ENCODE data around the gene ATP5PD.
"Not testable (repeated sequence)": the region's sequence is repeated elsewhere in the genome, so short reads cannot be mapped to it uniquely, and the experiment has no call there.

The ATP5PD gene

GRCh38 chr17:75082683-75083082, 35.9 kb upstream of the ATP5PD start:
- no peaks in the 10 kb centered on the region for H3K27me3 Mint-ChIP-seq (ENCODE audit: low read depth)
- no peaks in the 10 kb centered on the region for H3K9me3 Mint-ChIP-seq
- H3K27ac Mint-ChIP-seq, result no peak overlapping the region
- H3K36me3 Mint-ChIP-seq (ENCODE audit: low read depth), result no peaks in the 10 kb centered on the region
- H3K4me1 Mint-ChIP-seq (ENCODE audit: low read depth), result peaks cover 19% of the 10 kb centered on the region
- no peak overlapping the region for H3K4me3 Mint-ChIP-seq

- Mint-ChIP-seq H3K36me3 (ENCODE audit: low read depth) (no peaks in the 10 kb centered on the region), H3K9me3 (no peaks in the 10 kb centered on the region), H3K27ac (no peak overlapping the region), H3K27me3 (ENCODE audit: low read depth) (no peaks in the 10 kb centered on the region), H3K4me3 (no peak overlapping the region), H3K4me1 (ENCODE audit: low read depth) (peaks cover 17% of the 10 kb centered on the region)
These were observed 35.1 kb upstream of the ATP5PD start for GRCh38 chr17:75081611-75082540.

- Mint-ChIP-seq H3K27me3 (ENCODE audit: low read depth) (no peaks in the 10 kb centered on the region), H3K9me3 (no peaks in the 10 kb centered on the region), H3K27ac (peak overlapping the region; percentile 59), H3K36me3 (ENCODE audit: low read depth) (no peaks in the 10 kb centered on the region), H3K4me1 (ENCODE audit: low read depth) (peaks cover 7% of the 10 kb centered on the region), H3K4me3 (no peak overlapping the region)
These were observed 32.2 kb upstream of the ATP5PD start for GRCh38 chr17:75079023-75079373.

- H3K9me3 Mint-ChIP-seq, result no peaks in the 10 kb centered on the region
- peak overlapping the region; percentile 59 for H3K27ac Mint-ChIP-seq
- H3K36me3 Mint-ChIP-seq (ENCODE audit: low read depth), result no peaks in the 10 kb centered on the region
- no peaks in the 10 kb centered on the region for H3K27me3 Mint-ChIP-seq (ENCODE audit: low read depth)
- H3K4me1 Mint-ChIP-seq (ENCODE audit: low read depth), result peaks cover 7% of the 10 kb centered on the region
- H3K4me3 Mint-ChIP-seq, result no peak overlapping the region
These were observed 31.7 kb upstream of the ATP5PD start for GRCh38 chr17:75078284-75079022.

- H3K9me3 Mint-ChIP-seq, result no peaks in the 10 kb centered on the region
- H3K36me3 Mint-ChIP-seq (ENCODE audit: low read depth), result no peaks in the 10 kb centered on the region
- H3K4me3 Mint-ChIP-seq, result peak overlapping the region; percentile 44
- H3K4me1 Mint-ChIP-seq (ENCODE audit: low read depth), result peaks cover 7% of the 10 kb centered on the region
- no peaks in the 10 kb centered on the region for H3K27me3 Mint-ChIP-seq (ENCODE audit: low read depth)
- H3K27ac Mint-ChIP-seq, result no peak overlapping the region
These were observed 30.9 kb upstream of the ATP5PD start for GRCh38 chr17:75077496-75078283.

- H3K27me3 Mint-ChIP-seq (ENCODE audit: low read depth), result no peaks in the 10 kb centered on the region
- no peaks in the 10 kb centered on the region for H3K36me3 Mint-ChIP-seq (ENCODE audit: low read depth)
- peaks cover 7% of the 10 kb centered on the region for H3K4me1 Mint-ChIP-seq (ENCODE audit: low read depth)
- no peaks in the 10 kb centered on the region for H3K9me3 Mint-ChIP-seq
- H3K27ac Mint-ChIP-seq, result no peak overlapping the region
- peak overlapping the region; percentile 44 for H3K4me3 Mint-ChIP-seq
These were observed 30.3 kb upstream of the ATP5PD start for GRCh38 chr17:75077072-75077495.

- Mint-ChIP-seq H3K4me3 (no peak overlapping the region), H3K36me3 (ENCODE audit: low read depth) (no peaks in the 10 kb centered on the region), H3K27me3 (ENCODE audit: low read depth) (no peaks in the 10 kb centered on the region), H3K9me3 (no peaks in the 10 kb centered on the region), H3K27ac (no peak overlapping the region), H3K4me1 (ENCODE audit: low read depth) (peaks cover 7% of the 10 kb centered on the region)
These were observed 29.0 kb upstream of the ATP5PD start for GRCh38 chr17:75075597-75076336.

GRCh38 chr17:75074532-75074931, 27.8 kb upstream of the ATP5PD start:
- Mint-ChIP-seq H3K36me3 (ENCODE audit: low read depth) (no peaks in the 10 kb centered on the region), H3K9me3 (no peaks in the 10 kb centered on the region), H3K4me1 (ENCODE audit: low read depth) (peaks cover 9% of the 10 kb centered on the region), H3K4me3 (no peak overlapping the region), H3K27ac (no peak overlapping the region), H3K27me3 (ENCODE audit: low read depth) (no peaks in the 10 kb centered on the region)

- H3K36me3 Mint-ChIP-seq (ENCODE audit: low read depth), result no peaks in the 10 kb centered on the region
- H3K27me3 Mint-ChIP-seq (ENCODE audit: low read depth), result no peaks in the 10 kb centered on the region
- H3K4me1 Mint-ChIP-seq (ENCODE audit: low read depth), result peaks cover 7% of the 10 kb centered on the region
- no peak overlapping the region for H3K27ac Mint-ChIP-seq
- no peak overlapping the region for H3K4me3 Mint-ChIP-seq
- H3K9me3 Mint-ChIP-seq, result no peaks in the 10 kb centered on the region
These were observed 26.9 kb upstream of the ATP5PD start for GRCh38 chr17:75073618-75074047.

GRCh38 chr17:75072909-75073308, 26.1 kb upstream of the ATP5PD start:
- H3K4me1 Mint-ChIP-seq (ENCODE audit: low read depth); H3K36me3 Mint-ChIP-seq (ENCODE audit: low read depth); H3K9me3 Mint-ChIP-seq; H3K27me3 Mint-ChIP-seq (ENCODE audit: low read depth); H3K4me3 Mint-ChIP-seq; H3K27ac Mint-ChIP-seq: not testable (repeated sequence)

- H3K27ac Mint-ChIP-seq; H3K27me3 Mint-ChIP-seq (ENCODE audit: low read depth); H3K4me3 Mint-ChIP-seq; H3K9me3 Mint-ChIP-seq; H3K36me3 Mint-ChIP-seq (ENCODE audit: low read depth): not testable (repeated sequence)
- peaks cover 11% of the 10 kb centered on the region for H3K4me1 Mint-ChIP-seq (ENCODE audit: low read depth)
These were observed 24.9 kb upstream of the ATP5PD start for GRCh38 chr17:75071478-75072271.

GRCh38 chr17:75069783-75070182, 23.0 kb upstream of the ATP5PD start:
- no peaks in the 10 kb centered on the region for H3K9me3 Mint-ChIP-seq
- no peak overlapping the region for H3K27ac Mint-ChIP-seq
- H3K36me3 Mint-ChIP-seq (ENCODE audit: low read depth), result peaks cover 3% of the 10 kb centered on the region
- no peak overlapping the region for H3K4me3 Mint-ChIP-seq
- no peaks in the 10 kb centered on the region for H3K27me3 Mint-ChIP-seq (ENCODE audit: low read depth)
- peaks cover 24% of the 10 kb centered on the region for H3K4me1 Mint-ChIP-seq (ENCODE audit: low read depth)

GRCh38 chr17:75068750-75069149, 22.0 kb upstream of the ATP5PD start:
- no peaks in the 10 kb centered on the region for H3K9me3 Mint-ChIP-seq
- no peak overlapping the region for H3K4me3 Mint-ChIP-seq
- H3K27ac Mint-ChIP-seq, result peak overlapping the region; percentile 65
- H3K36me3 Mint-ChIP-seq (ENCODE audit: low read depth), result peaks cover 11% of the 10 kb centered on the region
- H3K4me1 Mint-ChIP-seq (ENCODE audit: low read depth), result peaks cover 24% of the 10 kb centered on the region
- no peaks in the 10 kb centered on the region for H3K27me3 Mint-ChIP-seq (ENCODE audit: low read depth)

Measured in T-helper 1 cell treated with Interleukin-12 subunit alpha and Interleukin-12 subunit beta and Interleukin-4 antibody, amounts not matched to agents 30 μg/mL and 1 μg/mL, for 36 hours (primary cell).